ENCODE data around the gene PTPN12.

Gene PTPN12

GRCh38 chr7:77674878-77675277 lies 137.8 kb downstream of the PTPN12 start:
- Histone ChIP-seq H3K27me3 (no peaks in the 10 kb centered on the region), H3K4me2 (no peak overlapping the region), H3K27ac (no peak overlapping the region), H3K36me3 (peaks cover 0 to 38% (median 0%) of the 10 kb centered on the region in 11 experiments; a peak in 7 of 22 replicates), H3K4me3 (no peak overlapping the region), H4K20me1 (0 out of 22 replicates have a peak, but pooled peaks cover 0 to 5% (median 0%) of the 10 kb centered on the region in 11 experiments), H3K9ac (no peak overlapping the region), H3K4me1 (no peaks in the 10 kb centered on the region), H3K9me3 (replicated peaks in 1 of 11) (no peaks in the 10 kb centered on the region; a peak in 1 of 22 replicates)
- no peak for TF ChIP-seq Cebpa-rat (IDR thresholded peaks at IDR 0.05)

DNA sequence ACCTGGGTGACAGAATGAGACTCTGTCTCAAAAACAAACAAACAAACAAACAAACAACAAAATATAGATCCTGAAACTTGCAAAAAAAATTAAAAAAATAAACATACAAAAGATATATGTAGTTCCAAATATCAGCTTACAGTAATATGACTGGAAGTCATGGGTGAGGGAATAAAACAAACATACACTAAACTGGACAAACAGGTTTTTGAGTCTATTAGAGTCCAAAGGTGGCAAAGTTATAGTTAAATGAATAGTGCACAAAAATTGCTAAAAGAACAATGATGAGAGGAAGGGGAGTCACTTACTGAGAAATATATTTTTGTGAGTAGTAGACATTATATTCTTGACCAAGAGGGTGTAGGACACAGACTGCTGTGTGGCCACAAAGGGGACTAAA lies 142.5 kb downstream of the PTPN12 start:
- Histone ChIP-seq H3K27ac (no peak overlapping the region), H3K36me3 (peaks cover 23 to 44% (median 32%) of the 10 kb centered on the region in 11 experiments), H3K9ac (no peak overlapping the region), H3K4me1 (peaks cover 6 to 10% (median 9%) of the 10 kb centered on the region in 10 experiments; a peak in 19 of 20 replicates), H3K4me2 (no peak overlapping the region), H4K20me1 (peaks cover 0 to 4% (median 0%) of the 10 kb centered on the region in 11 experiments; a peak in 1 of 22 replicates), H3K4me3 (no peak overlapping the region), H3K9me3 (replicated peaks in 1 of 11) (no peaks in the 10 kb centered on the region; a peak in 1 of 22 replicates), H3K27me3 (no peaks in the 10 kb centered on the region)
- TF ChIP-seq Cebpa-rat (IDR thresholded peaks at IDR 0.05) = no peak

DNA sequence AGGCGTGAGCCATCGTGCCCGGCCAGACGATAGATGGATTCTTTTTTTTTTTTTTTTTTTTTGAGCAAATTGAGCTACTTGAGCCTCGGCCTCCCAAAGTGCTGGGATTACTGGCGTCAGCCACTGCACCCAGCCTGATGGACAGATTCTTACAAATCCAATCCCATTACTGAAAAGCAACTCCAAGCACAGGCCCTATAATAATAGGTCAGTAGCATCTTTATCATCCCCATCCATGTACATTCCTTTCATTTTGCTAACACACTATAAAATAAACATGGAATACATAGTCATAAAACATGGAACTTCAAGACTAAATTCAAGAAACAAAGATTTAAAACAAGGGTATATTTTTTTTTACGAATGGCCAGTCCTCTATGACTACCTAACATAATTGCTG lies 143.2 kb downstream of the PTPN12 start:
- Histone ChIP-seq H3K9me3 (replicated peaks in 1 of 11) (no peaks in the 10 kb centered on the region; a peak in 1 of 22 replicates), H3K27me3 (no peaks in the 10 kb centered on the region), H3K4me3 (no peak overlapping the region), H3K4me2 (no peak overlapping the region), H3K9ac (no peak overlapping the region), H3K4me1 (peaks cover 7 to 15% (median 11%) of the 10 kb centered on the region in 10 experiments), H3K27ac (no peak overlapping the region), H4K20me1 (peaks cover 0 to 4% (median 0%) of the 10 kb centered on the region in 11 experiments; a peak in 1 of 22 replicates), H3K36me3 (peaks cover 23 to 50% (median 36%) of the 10 kb centered on the region in 11 experiments)
- TF ChIP-seq Cebpa-rat (IDR thresholded peaks at IDR 0.05) = no peak

GRCh38 chr7:77684030-77684429 lies 146.9 kb downstream of the PTPN12 start:
- Histone ChIP-seq H3K36me3 (peaks cover 31 to 69% (median 41%) of the 10 kb centered on the region in 11 experiments), H3K9ac (no peak overlapping the region), H3K9me3 (replicated peaks in 1 of 11) (no peaks in the 10 kb centered on the region; a peak in 1 of 22 replicates), H3K4me2 (peak overlapping the region in 8 of 11 experiments; percentile 8 to 44 (median 36); a peak in 9 of 22 replicates), H3K4me3 (no peak overlapping the region), H3K4me1 (peaks cover 19 to 34% (median 26%) of the 10 kb centered on the region in 10 experiments), H4K20me1 (peaks cover 0 to 20% (median 0%) of the 10 kb centered on the region in 11 experiments; a peak in 4 of 22 replicates), H3K27me3 (no peaks in the 10 kb centered on the region), H3K27ac (peak overlapping the region in 1 of 11 experiments; percentile 29; a peak in 2 of 22 replicates)
- TF ChIP-seq Cebpa-rat (IDR thresholded peaks at IDR 0.05) = no peak

- Histone ChIP-seq H4K20me1 (peaks cover 0 to 22% (median 0%) of the 10 kb centered on the region in 11 experiments; a peak in 5 of 22 replicates), H3K4me2 (peak overlapping the region in 3 of 11 experiments; percentile 4 to 21 (median 5); a peak in 2 of 22 replicates), H3K9ac (no peak overlapping the region), H3K27me3 (no peaks in the 10 kb centered on the region), H3K27ac (no peak overlapping the region), H3K4me3 (no peak overlapping the region), H3K4me1 (peaks cover 19 to 34% (median 26%) of the 10 kb centered on the region in 10 experiments), H3K36me3 (peaks cover 31 to 72% (median 42%) of the 10 kb centered on the region in 11 experiments), H3K9me3 (replicated peaks in 1 of 11) (no peaks in the 10 kb centered on the region)
- no peak for TF ChIP-seq Cebpa-rat (IDR thresholded peaks at IDR 0.05)
Measured at GRCh38 chr7:77685233-77685632, 148.1 kb downstream of the PTPN12 start.

- Histone ChIP-seq H3K4me3 (no peak overlapping the region), H3K36me3 (peaks cover 22 to 72% (median 35%) of the 10 kb centered on the region in 11 experiments), H3K9me3 (replicated peaks in 1 of 11) (no peaks in the 10 kb centered on the region), H3K27ac (no peak overlapping the region), H4K20me1 (peaks cover 0 to 28% (median 6%) of the 10 kb centered on the region in 11 experiments; a peak in 6 of 22 replicates), H3K4me1 (peaks cover 19 to 37% (median 26%) of the 10 kb centered on the region in 10 experiments), H3K27me3 (no peaks in the 10 kb centered on the region), H3K4me2 (peak overlapping the region in 5 of 11 experiments; percentile 2 to 24 (median 11); a peak in 4 of 22 replicates), H3K9ac (no peak overlapping the region)
- no peak for TF ChIP-seq Cebpa-rat (IDR thresholded peaks at IDR 0.05)
Measured at GRCh38 chr7:77687100-77687746, 150.1 kb downstream of the PTPN12 start.

DNA sequence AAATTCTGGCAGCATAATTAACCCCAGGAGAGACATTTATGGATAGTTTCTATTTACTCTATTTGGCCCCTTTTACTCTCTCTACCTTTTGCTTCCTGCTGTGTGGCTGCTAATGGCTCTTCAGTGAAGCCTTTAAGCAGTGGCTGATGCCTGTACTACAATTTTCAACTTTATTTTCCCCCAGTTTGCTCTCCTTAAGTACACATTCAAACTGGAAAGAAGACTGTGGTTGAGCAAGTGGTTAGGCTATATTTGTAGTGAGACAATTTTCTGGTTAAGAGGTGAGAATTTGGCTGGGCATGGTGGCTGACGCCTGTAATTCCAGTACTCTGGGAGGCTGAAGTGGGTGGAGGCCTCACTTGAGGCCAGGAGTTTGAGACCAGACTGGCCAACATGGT lies 150.7 kb downstream of the PTPN12 start:
- no peak overlapping the region for H3K4me3 ChIP-seq
- TF ChIP-seq Cebpa-rat (IDR thresholded peaks at IDR 0.05) = no peak
- H3K9me3 ChIP-seq (replicated peaks in 1 of 11) = no peaks in the 10 kb centered on the region
- peaks cover 0 to 28% (median 6%) of the 10 kb centered on the region in 11 experiments; a peak in 6 of 22 replicates for H4K20me1 ChIP-seq
- H3K27ac ChIP-seq = no peak overlapping the region
- peaks cover 17 to 72% (median 31%) of the 10 kb centered on the region in 11 experiments for H3K36me3 ChIP-seq
- peaks cover 19 to 42% (median 26%) of the 10 kb centered on the region in 10 experiments for H3K4me1 ChIP-seq
- no peaks in the 10 kb centered on the region for H3K27me3 ChIP-seq
- H3K4me2 ChIP-seq = peak overlapping the region in 4 of 11 experiments; percentile 4 to 25 (median 18); a peak in 3 of 22 replicates
- no peak overlapping the region for H3K9ac ChIP-seq
